GM18505 (cell line): ENCODE measurements around the gene TMEM156.

Experiments used
- ATAC-seq: cut with Tn5 transposase; IDR thresholded peaks from one replicate; pipeline ENCODE4 v1.9.1; 2021; ENCODE audit not compliant: unreplicated experiment
- POLR2A ChIP-seq: IDR thresholded peaks from 4 replicates; pipeline ENCODE4 v1.6.1; 2011; ENCODE audit warnings: borderline replicate concordance; ENCODE audit not compliant: insufficient read depth, insufficient read length; ENCODE audit errors: extremely low read depth

Gene TMEM156

DNA sequence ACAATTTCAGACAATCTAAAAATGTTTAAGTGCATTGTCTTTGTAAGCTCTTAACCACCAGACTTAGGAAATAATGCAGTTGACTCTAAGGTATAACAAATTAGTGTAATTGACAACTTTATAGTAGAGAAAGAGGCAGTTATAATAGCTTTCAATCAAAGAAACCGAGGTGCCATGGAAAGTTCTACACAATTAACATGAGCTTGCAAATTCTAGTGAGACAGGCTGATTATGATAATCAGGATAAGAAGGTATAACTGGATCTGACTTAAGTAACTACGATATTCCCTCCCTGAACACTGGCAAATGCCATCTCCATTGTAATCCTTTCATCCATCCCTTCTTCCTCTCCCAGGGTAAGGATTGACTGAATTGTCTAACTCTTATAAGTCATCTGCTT is 18.4 kb upstream of the TMEM156 start:
- no peak for TF ChIP-seq POLR2A
- ATAC-seq = no peak

DNA sequence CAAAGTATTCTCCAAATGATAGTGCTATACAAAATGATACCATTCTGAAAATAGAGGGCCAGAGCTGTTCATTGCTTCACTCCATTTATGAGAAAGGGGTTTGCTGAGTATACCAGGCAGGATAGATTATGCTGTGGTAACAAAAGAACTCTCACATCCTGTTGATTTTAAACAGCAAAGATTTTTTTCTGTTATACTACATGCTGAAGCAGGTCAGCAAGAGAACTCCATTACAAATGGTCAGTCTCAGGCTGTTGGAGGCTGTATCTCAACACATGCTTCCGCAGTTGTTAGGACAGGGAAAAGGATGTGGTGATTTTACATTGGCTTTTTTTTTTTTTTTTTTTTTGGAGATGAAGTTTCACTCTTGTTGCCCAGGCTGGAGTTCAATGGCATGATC is 16.1 kb upstream of the TMEM156 start:
- ATAC-seq = no peak
- TF ChIP-seq POLR2A = no peak

DNA sequence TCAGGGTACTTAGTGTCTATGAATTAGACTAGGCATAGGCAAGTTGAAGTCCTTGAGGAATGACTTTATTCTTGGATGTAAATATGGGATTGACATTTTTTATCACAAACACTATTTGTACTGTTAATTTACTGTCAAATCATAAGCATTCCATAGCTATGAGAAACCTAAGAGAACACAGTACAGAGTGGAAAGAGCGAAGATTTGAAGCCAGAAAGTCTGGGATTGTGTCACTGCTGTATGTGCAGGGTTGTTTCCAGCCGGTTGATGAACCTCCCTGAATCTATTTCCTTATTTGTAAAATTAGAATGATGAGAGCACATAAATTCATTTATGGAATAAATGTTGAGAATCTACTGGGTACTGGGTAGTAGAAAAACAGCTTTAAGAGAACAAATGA is 15.5 kb upstream of the TMEM156 start:
- TF ChIP-seq POLR2A = no peak
- ATAC-seq = no peak

DNA sequence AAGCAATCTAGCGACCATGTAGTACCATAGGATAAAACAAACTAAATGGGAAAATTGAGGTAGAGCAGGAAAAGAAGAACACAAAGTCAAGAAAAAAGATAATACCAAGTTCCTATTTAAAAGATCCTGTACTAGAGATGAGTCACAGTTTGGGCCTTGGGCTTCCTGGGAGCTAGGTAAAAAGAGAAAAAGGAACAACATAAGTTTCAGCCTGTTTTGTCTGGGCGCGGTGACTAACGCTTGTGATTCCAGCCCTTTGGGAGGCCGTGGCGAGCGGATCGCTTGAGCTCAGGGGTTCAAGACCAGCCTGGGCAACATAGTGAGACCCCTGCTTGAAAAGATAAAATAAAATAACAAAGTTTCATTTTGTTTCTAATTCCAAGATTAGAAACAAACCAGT is 14.0 kb upstream of the TMEM156 start:
- no peak for ATAC-seq
- no peak for TF ChIP-seq POLR2A

DNA sequence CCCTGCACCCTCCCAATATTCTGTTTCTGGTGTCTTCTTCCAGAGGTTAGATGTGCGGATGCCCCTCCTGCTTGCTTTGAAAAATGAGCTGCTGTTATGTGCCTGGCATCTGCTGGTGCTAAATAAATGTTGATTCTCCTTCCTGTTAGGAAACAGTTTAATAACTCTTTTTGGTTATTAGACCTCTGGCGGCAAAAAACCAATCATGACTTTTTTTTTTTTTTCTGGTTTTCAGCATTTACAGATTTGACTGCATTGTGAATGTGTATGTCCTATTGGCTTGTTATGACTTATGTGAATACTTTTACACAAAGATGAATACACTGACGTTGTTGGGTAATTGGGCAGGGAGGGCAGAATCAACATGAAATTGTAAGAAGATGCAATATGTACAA is 13.6 kb upstream of the TMEM156 start:
- no peak for TF ChIP-seq POLR2A
- no peak for ATAC-seq

DNA sequence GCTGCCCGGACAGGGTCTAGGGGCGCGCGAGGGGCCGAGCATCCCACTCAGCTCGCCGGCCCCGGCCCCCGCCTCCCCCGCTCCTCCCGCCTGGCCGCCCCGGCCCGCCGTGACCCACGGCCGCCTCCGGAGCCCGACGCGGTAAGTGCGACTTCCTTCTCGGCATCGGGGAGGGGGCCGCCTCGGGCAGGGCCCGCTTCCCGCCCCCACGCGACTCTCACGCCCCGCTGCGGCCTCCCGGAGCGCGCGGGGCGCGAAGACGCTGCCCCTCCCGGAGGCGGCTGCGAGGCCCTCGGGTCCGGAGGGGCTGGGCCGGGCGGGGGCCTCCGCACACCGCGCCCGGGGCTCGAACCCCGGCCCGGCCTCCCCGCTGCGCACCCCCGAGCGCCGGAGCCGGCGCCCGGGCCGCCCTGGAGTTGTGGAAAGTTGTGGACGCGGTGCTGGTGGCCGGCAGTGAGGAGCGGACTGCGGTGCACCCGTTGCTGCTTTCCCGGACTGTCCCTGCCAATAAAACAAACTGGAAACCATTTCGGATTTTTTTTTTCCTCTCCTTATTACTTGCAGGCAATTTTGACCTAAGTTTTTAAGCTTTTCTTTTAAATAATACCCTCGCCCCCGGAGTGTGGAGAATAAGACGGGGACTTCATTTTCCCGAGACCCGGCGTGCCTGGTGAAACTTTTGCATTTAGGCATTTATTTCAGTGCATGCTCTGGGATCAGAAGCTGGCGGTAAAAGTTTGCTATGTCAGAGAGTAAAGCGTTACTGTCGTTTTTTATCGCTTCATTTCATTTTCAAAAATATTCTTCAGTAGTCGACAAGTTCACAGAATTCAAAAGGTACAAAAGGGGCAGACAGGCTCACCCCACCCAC is 13.0 kb upstream of the TMEM156 start:
- TF ChIP-seq POLR2A = peak; percentile 11
- no peak for ATAC-seq

DNA sequence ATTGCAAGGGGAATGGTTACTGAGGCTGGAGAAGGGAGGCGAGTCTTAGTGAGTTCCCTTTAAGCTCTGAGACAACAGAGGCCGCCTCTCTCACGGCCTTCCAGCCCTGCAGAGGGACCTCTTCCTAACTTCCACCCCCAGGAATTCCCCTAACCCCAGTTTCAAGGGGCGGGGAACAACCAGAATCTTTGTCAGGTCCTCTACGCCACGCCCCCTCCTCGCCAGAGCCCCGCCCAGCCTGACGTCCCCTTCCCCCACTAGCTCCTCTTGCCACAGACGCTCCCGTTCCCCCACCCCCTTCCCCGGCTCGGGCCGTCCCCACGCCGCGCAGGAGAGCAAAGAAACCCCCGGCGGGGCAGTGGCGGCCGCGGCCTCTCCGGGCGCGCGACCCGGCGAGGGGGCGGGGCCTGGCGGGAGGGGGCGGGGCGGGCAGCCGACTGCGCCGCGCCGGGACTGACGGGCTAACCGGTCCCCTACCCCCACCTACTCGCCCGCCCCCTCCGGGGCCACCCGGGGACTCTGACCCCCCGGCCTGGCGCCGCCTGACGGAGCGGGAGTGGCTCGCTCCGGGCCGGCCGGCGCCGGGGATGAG is 12.3 kb upstream of the TMEM156 start:
- no peak for TF ChIP-seq POLR2A
- ATAC-seq = peak; percentile 69

DNA sequence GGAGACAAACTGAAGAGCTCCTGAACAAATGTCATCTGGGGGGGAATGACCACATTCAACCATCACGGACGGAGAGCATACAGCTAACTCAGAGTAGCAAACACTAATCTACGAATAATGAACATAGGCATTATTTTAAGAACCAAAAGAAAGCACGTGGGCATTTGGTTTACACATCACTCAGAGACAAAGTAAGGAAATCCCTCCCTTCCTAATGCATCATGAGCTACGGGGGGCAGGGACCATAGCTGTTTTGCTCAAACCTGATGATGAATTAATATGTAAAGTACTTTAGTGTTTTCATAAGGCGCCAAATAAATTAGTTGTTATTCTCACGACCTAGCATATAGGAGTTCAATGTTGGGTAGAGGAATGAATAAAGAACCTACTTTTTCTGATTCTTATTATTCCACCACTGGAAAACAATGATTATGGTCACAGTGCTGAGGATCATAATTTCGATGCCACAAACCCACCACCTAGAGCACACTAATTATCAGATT is 11.7 kb upstream of the TMEM156 start:
- ATAC-seq = no peak
- no peak for TF ChIP-seq POLR2A

DNA sequence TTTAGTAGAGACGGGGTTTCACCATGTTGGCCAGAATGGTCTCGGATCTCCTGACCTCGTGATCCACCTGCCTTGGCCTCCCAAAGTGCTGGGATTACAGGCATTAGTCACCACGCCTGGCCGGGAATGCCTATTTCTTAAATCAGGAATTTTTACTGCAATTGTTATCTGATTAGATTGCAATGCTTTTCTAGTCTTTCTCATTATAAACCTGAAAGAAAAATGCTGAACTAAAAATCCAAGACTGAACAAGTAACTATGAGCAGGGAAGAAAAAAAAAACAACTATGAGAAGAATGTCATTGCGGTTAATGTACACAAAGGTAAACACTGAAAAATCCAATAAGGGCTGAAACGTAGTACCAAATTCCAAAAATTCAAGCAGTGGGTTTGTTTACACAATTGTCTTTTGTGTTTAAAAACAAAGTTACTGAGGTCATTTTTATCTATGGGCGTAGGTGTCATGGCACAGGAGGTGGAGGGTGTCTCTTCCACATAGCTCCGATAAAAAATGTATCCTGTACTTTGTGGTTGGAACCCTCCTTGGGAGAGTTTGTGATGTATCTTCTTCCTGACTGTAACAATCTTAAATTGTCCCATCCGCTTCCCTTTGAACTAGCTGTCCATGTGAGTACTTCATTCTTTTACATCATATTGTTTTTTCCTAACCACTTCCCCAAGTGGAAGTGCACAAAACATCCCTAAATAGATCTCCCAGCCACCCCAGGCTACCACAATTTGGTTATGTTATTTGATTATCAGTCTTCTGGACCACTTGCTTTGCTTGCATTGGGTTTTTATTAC is 11.1 kb upstream of the TMEM156 start:
- TF ChIP-seq POLR2A = no peak
- no peak for ATAC-seq

DNA sequence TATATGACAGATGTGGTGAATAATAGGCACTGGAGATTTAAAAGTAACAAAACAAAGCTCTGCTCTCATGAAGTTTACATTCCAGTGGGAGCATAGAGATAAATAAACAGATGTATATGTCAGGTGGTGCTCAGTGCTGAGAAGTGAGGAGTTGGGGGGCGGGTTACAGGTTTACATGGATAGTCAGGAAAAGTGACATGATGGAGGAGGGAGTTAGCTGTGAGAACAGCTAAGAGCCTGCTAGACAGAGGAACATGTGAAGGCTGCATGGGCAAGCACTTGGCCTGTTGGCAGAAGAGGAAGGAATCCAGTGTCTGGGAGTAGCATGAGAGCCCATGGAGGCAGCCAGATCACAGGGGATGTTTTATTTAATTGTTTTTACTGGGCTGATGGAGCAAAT is 10.2 kb upstream of the TMEM156 start:
- TF ChIP-seq POLR2A = no peak
- ATAC-seq = no peak

DNA sequence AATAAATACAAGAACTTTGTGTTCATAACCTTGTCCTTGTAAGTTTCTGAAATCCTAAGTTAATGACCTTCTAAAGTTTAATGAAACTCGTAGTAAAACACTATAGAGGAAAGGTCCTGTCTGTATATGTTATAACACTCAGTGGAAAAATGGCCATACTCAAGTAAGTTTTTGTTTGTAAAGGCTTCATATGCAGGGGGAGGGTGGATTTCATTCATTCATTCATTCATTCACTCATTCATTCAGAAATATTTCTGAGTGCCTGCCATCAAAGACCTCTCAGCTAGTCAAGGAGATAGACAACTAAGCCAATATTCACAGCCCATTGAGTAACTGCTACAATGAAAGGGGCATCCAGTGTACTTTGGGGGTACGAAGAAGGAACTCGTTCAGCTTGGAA is 6.9 kb upstream of the TMEM156 start:
- TF ChIP-seq POLR2A = no peak

DNA sequence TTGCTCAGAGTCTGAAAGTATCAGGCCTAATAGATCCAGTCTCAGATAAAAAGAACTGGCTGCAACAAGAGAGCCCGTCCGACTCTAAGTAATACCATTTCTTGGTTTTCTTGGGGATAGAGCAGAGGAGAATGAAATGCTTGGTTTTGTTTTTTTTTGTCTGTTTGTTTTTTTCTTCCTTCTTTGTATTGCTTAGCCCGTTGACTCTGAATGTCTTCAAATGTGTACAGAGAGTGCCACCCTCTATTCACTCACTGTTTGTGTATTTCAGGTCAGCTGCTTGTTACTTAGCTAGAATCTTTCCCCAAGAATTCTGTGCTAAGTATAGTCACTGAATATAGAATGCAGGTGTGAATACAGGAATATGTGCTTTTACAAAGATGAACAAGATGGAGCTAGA is 5.7 kb upstream of the TMEM156 start:
- ATAC-seq = no peak
- TF ChIP-seq POLR2A = no peak

More for the DNA sequence above, 6.9 kb upstream of the TMEM156 start:
- ATAC-seq = no peak

DNA sequence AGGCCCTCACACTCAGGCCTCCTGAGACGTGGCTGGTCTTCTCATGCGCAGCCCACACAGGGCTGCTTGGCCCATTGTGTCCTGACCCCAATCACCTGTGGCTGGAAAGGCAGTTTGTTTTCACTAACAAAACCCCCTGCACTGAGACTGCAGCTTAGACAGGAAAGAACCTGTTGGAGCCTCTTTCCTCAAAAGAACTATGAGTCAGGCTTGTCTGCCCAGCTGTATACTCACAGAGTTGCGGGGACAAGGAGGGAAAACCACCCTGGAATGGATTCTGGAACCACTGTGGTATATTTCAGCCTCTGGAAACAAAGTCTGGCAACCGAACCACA is 5.2 kb upstream of the TMEM156 start:
- no peak for TF ChIP-seq POLR2A
- no peak for ATAC-seq
